GM06990 (cell line): ENCODE results near the gene FOS.
A peak's percentile ranks its signal among the peaks of the same experiment; 100 is the strongest.

ENCODE experiments used
- DNase-seq: peaks from one replicate; pipeline ENCODE4 v3.0.0-alpha.2; 2011; ENCODE audit not compliant: insufficient read length; ENCODE audit errors: extremely low read depth
- H3K27me3 ChIP-seq: replicated peaks from 2 replicates; pipeline ENCODE4 v1.6.0; 2011; ENCODE audit warnings: low read length; ENCODE audit not compliant: control insufficient read depth, insufficient read depth
- H3K36me3 ChIP-seq: 2 replicates; pipeline ENCODE4 v1.5.1; 2011; ENCODE audit warnings: low read length; ENCODE audit not compliant: control insufficient read depth, insufficient read depth
- H3K4me3 ChIP-seq: replicated peaks from 2 replicates; pipeline ENCODE4 v1.5.1; 2011; ENCODE audit warnings: low read depth, mild to moderate bottlenecking, control low read depth, low read length
- CTCF ChIP-seq: IDR thresholded peaks from 2 replicates; pipeline ENCODE4 v1.5.1; 2011; ENCODE audit warnings: low read length, control low read depth, mild to moderate bottlenecking, inconsistent platforms; ENCODE audit not compliant: insufficient read depth, poor library complexity, severe bottlenecking

FOS gene

GRCh38 chr14:75254901-75255584 lies 23.6 kb upstream of the FOS start:
- H3K36me3 ChIP-seq, result no peaks in the 10 kb centered on the region
- no peak for DNase-seq
- TF ChIP-seq CTCF, result no peak
- no peaks in the 10 kb centered on the region for H3K27me3 ChIP-seq
- H3K4me3 ChIP-seq, result no peak overlapping the region

GRCh38 chr14:75258079-75258802 lies 20.4 kb upstream of the FOS start:
- TF ChIP-seq CTCF, result no peak
- Histone ChIP-seq H3K36me3 (no peaks in the 10 kb centered on the region), H3K4me3 (peak overlapping the region; percentile 66), H3K27me3 (no peaks in the 10 kb centered on the region)
- DNase-seq, result no peak

GRCh38 chr14:75258803-75259509 lies 19.7 kb upstream of the FOS start:
- TF ChIP-seq CTCF, result no peak
- Histone ChIP-seq H3K27me3 (no peaks in the 10 kb centered on the region), H3K36me3 (no peaks in the 10 kb centered on the region), H3K4me3 (peak overlapping the region; percentile 66)
- peak; percentile 97 for DNase-seq

- Histone ChIP-seq H3K36me3 (no peaks in the 10 kb centered on the region), H3K27me3 (no peaks in the 10 kb centered on the region), H3K4me3 (peak overlapping the region; percentile 66)
- no peak for DNase-seq
- no peak for TF ChIP-seq CTCF
These were observed 19.1 kb upstream of the FOS start for GRCh38 chr14:75259510-75259855.

- no peak for TF ChIP-seq CTCF
- no peak for DNase-seq
- Histone ChIP-seq H3K4me3 (no peak overlapping the region), H3K36me3 (no peaks in the 10 kb centered on the region), H3K27me3 (no peaks in the 10 kb centered on the region)
These were observed 18.4 kb upstream of the FOS start for GRCh38 chr14:75260025-75260763.
